K562 (cell line): ENCODE data around the gene KLHL34. TPM values are rescaled to one million over a fixed set of nuclear protein-coding genes. Genes with fewer than 3 reads are reported as not detected.

Experiments used
- ATAC-seq: fragments of 200-7000 bp; cut with Tn5 transposase; 3 replicates; pipeline ENCODE4 v1.9.1; 2020; ENCODE audit warnings: moderate library complexity
- Bru-seq: library from RNA; stranded (reverse); fragments of 400-500 nt; gene quantifications from one replicate; lab custom pipeline; 2021; lab: Mats Ljungman, UMichigan
- BruChase-seq, 2 experiments: library from RNA; stranded (reverse); fragments of 400-500 nt; gene quantifications; one replicate each; lab custom pipeline; 2021; lab: Mats Ljungman, UMichigan
- BruUV-seq: library from RNA; stranded (reverse); fragments of 400-500 nt; replicated peaks from 2 replicates; lab custom pipeline; 2021; lab: Mats Ljungman, UMichigan
- CTCF ChIA-PET: fragments of 300-600 bp; formaldehyde crosslinking; extraction: SDS; loops from one replicate; lab custom pipeline; 2021; ENCODE audit warnings: low intra/inter-chr PET ratio; lab: Yijun Ruan, JAX
- POLR2A ChIA-PET: fragments of 300-600, 350-650 bp; sonication (Branson Sonifier 250); formaldehyde crosslinking; extraction: SDS; loops from one replicate; lab custom pipeline; 2021; ENCODE audit warnings: antibody characterized with exemption, inconsistent platforms; lab: Yijun Ruan, JAX
- DNase-seq, 4 experiments: peaks; one replicate each; pipeline versions ENCODE4 v3.0.0 to v3.0.0-alpha.2; 2011 to 2018; ENCODE audit warnings: low spot score in 3 of 4, mixed read lengths in 3 of 4; ENCODE audit errors: extremely low read depth in 1 of 4
- FAIRE-seq: peaks from 2 replicates; lab custom pipeline; 2011; peaks lifted over from hg19 to GRCh38; lab: Jason Lieb, UNC
- H2AFZ ChIP-seq: 2 replicates; pipeline ENCODE4 v1.6.0; 2011; ENCODE audit warnings: low read depth, low read length, control low read depth, inconsistent platforms
- H3K27ac ChIP-seq: fragments of 200-600 bp; 3 replicates; pipeline ENCODE4 v1.8.0; 2011; ENCODE audit warnings: low read depth, mild to moderate bottlenecking, control low read depth, inconsistent platforms, low read length, moderate library complexity, mixed read lengths; ENCODE audit errors: extremely low read depth
- H3K27me3 ChIP-seq, 2 experiments: fragments of 300-600 bp in 1 of 2; 2 replicates in 1 of 2; 3 replicates in 1 of 2; pipeline versions ENCODE4 v1.6.0 to v1.8.0; 2011; ENCODE audit warnings: inconsistent platforms in 2 of 2, low read length in 2 of 2, mild to moderate bottlenecking in 1 of 2, mixed read lengths in 1 of 2, moderate library complexity in 1 of 2; ENCODE audit not compliant: control insufficient read depth in 2 of 2, insufficient read depth in 2 of 2
- H3K36me3 ChIP-seq: fragments of 300-600 bp; 3 replicates; pipeline ENCODE4 v1.8.0; 2011; ENCODE audit warnings: mild to moderate bottlenecking, low read length, inconsistent platforms; ENCODE audit not compliant: control insufficient read depth, insufficient read depth
- H3K4me1 ChIP-seq, 2 experiments: fragments of 200-600 bp in 1 of 2; replicated peaks in 1 of 2; 2 replicates in 1 of 2; 3 replicates in 1 of 2; pipeline versions ENCODE4 v1.5.1 to v1.8.0; 2011; ENCODE audit warnings: inconsistent platforms in 2 of 2, low read length in 2 of 2, mild to moderate bottlenecking in 1 of 2, mixed read lengths in 1 of 2, moderate library complexity in 1 of 2; ENCODE audit not compliant: control insufficient read depth in 2 of 2, insufficient read depth in 2 of 2
- H3K4me2 ChIP-seq: 2 replicates; pipeline ENCODE4 v1.6.1; 2011; ENCODE audit warnings: low read length, control low read depth, inconsistent platforms, mixed read lengths; ENCODE audit not compliant: insufficient read depth
- H3K4me3 ChIP-seq: fragments of 200-600 bp; sonication (generic), shearing (Covaris generic); 2 replicates; pipeline ENCODE4 v1.5.1; 2016; ENCODE audit warnings: control low read depth, inconsistent platforms
- H3K79me2 ChIP-seq: fragments of 200-600 bp; 3 replicates; pipeline ENCODE4 v1.8.0; 2011; ENCODE audit warnings: low read length, inconsistent platforms; ENCODE audit not compliant: control insufficient read depth, insufficient read depth
- H3K9ac ChIP-seq, 2 experiments: 2 replicates each; pipeline versions ENCODE4 v1.6.0 to v1.6.1; 2011; ENCODE audit warnings: low read depth in 2 of 2, low read length in 2 of 2, control low read depth in 1 of 2, inconsistent platforms in 1 of 2, mild to moderate bottlenecking in 1 of 2, mixed read lengths in 1 of 2; ENCODE audit not compliant: insufficient read depth in 1 of 2
- H3K9me1 ChIP-seq: one replicate; pipeline ENCODE4 v1.6.0; 2011; ENCODE audit warnings: inconsistent platforms, mild to moderate bottlenecking, low read length, moderate library complexity; ENCODE audit not compliant: control insufficient read depth, insufficient read depth
- H3K9me3 ChIP-seq: replicated peaks from 2 replicates; pipeline ENCODE4 v1.5.1; 2011; ENCODE audit warnings: low read depth, low read length, inconsistent platforms; ENCODE audit not compliant: control insufficient read depth, insufficient read depth
- H4K20me1 ChIP-seq: replicated peaks from 2 replicates; pipeline ENCODE4 v1.6.1; 2011; ENCODE audit warnings: low read length, inconsistent platforms, mixed read lengths; ENCODE audit not compliant: control insufficient read depth, insufficient read depth
- GABPA ChIP-seq: fragments of 200-800 bp; sonication (Bioruptor generic); conservative IDR thresholded peaks from 2 replicates; pipeline ENCODE4 v1.6.1; 2016; ENCODE audit warnings: low read depth, missing genetic modification characterization, missing compliant biosample characterization
- MCM3 ChIP-seq: fragments of 450-650 bp; IDR thresholded peaks from 2 replicates; pipeline ENCODE4 v1.6.1; 2016
- RBBP5 ChIP-seq: fragments of 200-600 bp; sonication (generic); IDR thresholded peaks from 2 replicates; pipeline ENCODE4 v1.6.1; 2012; ENCODE audit warnings: borderline replicate concordance, mild to moderate bottlenecking, low read length, control low read depth, inconsistent platforms; ENCODE audit not compliant: insufficient read depth, poor library complexity, severe bottlenecking
- SREBF1 ChIP-seq: fragments of 150-350 bp; IDR thresholded peaks from 2 replicates; pipeline ENCODE4 v1.6.1; 2014; ENCODE audit warnings: antibody characterized with exemption, low read depth, low read length, borderline replicate concordance
- TOE1 ChIP-seq, 2 experiments: fragments of 450-650 bp in 1 of 2; sonication (generic) in 1 of 2; formaldehyde crosslinking in 1 of 2; IDR thresholded peaks; 2 replicates each; pipeline versions ENCODE4 v1.7.1 to v1.8.0; 2016 to 2022; ENCODE audit warnings: borderline replicate concordance in 2 of 2, mild to moderate bottlenecking in 2 of 2, antibody characterized with exemption in 1 of 2, inconsistent platforms in 1 of 2, low read depth in 1 of 2, missing genetic modification reagents in 1 of 2, moderate library complexity in 1 of 2
- TRIM24 ChIP-seq, 2 experiments: fragments of 450-650 bp; IDR thresholded peaks; 2 replicates each; pipeline ENCODE4 v1.6.1; 2016
- ZNF124 ChIP-seq: sonication (generic); formaldehyde crosslinking; IDR thresholded peaks from 2 replicates; pipeline ENCODE4 v1.8.1; 2022; ENCODE audit warnings: missing genetic modification reagents
- ZNF3 ChIP-seq: fragments of 250-450 bp; sonication (Bioruptor Pico); IDR thresholded peaks from 2 replicates; pipeline ENCODE4 v1.5.0; 2021; ENCODE audit warnings: mild to moderate bottlenecking, moderate library complexity
- ZNF57 ChIP-seq: fragments of 450-650 bp; formaldehyde crosslinking; IDR thresholded peaks from 2 replicates; pipeline ENCODE4 v1.4.0; 2020; ENCODE audit warnings: mild to moderate bottlenecking, moderate library complexity
- ZNF584 ChIP-seq: fragments of 200-800 bp; sonication (Bioruptor generic); IDR thresholded peaks from 2 replicates; pipeline ENCODE4 v1.6.1; 2016; ENCODE audit warnings: low read depth, mild to moderate bottlenecking, missing genetic modification characterization, missing compliant biosample characterization
- WGBS: fragments of 100-300 bp; shearing (Covaris generic); methylation state at CpG from one replicate; pipeline ENCODE4 v1.1.6; 2016; ENCODE audit warnings: low coverage, mixed read lengths; ENCODE audit not compliant: insufficient coverage; ENCODE audit errors: missing lambda C conversion rate; 5-methylcytosine and 5-hydroxymethylcytosine counted together
- in situ Hi-C: fragments of 300-500 bp; cut with MboI; formaldehyde crosslinking; loops from 4 replicates; pipeline ENCODE4 v1.15.0; 2018; ENCODE audit warnings: inconsistent platforms, mixed read lengths
- intact Hi-C: fragments of 100-400 bp; cut with micrococcal nuclease; formaldehyde crosslinking; loops from 2 replicates; pipeline ENCODE4 v1.14.2; 2022
- long read RNA-seq, 3 experiments: library from polyadenylated mRNA in 2 of 3; library from RNA in 1 of 3; unstranded in 2 of 3; stranded (forward) in 1 of 3; transcript quantifications; one replicate each; pipeline ENCODE4 v2.0.0, GENCODE V29; 2019 to 2022
- polyA minus RNA-seq, 3 experiments: library from RNA; depleted of rRNA, polyadenylated mRNA; stranded (reverse); fragments of >200 nt; gene quantifications; 2 replicates each; pipeline ENCODE4 v1.2.3, GENCODE V29; 2011
- polyA plus RNA-seq, 8 experiments: library from polyadenylated mRNA; depleted of rRNA in 4 of 8; stranded (reverse) in 5 of 8; unstranded in 3 of 8; fragments of >200 nt; fragmentation: Nextera tagmentation in 2 of 8; fragmentation: Illumina TruSeq in 1 of 8; extraction: Ambion mirVana in 2 of 8; extraction: Trizol in 1 of 8; gene quantifications; 2 replicates each; pipeline versions ENCODE4 v1.2.1 to v1.2.3, GENCODE V29; 2011 to 2014; ENCODE audit warnings: inconsistent platforms in 1 of 8, missing spikeins in 1 of 8
- total RNA-seq, 7 experiments: library from RNA; depleted of rRNA in 6 of 7; stranded (reverse); fragments of >200 nt in 6 of 7; fragmentation: Illumina TruSeq in 2 of 7; extraction: Trizol in 2 of 7; gene quantifications; 2 replicates each; pipeline versions ENCODE4 v1.2.1 to v1.2.3, GENCODE V29; 2011 to 2021; ENCODE audit warnings: low replicate concordance in 1 of 7
- TF ChIP-seq, protein P1 (sequence below): fragments of 250-450 bp; sonication (Bioruptor Pico); IDR thresholded peaks from 2 replicates; pipeline ENCODE4 v1.4.0; 2020
- TF ChIP-seq, protein P2 (sequence below): fragments of 450-650 bp; formaldehyde crosslinking; IDR thresholded peaks from 2 replicates; pipeline ENCODE4 v1.4.0; 2020; ENCODE audit warnings: mild to moderate bottlenecking, mixed read lengths

The KLHL34 gene, protein sequence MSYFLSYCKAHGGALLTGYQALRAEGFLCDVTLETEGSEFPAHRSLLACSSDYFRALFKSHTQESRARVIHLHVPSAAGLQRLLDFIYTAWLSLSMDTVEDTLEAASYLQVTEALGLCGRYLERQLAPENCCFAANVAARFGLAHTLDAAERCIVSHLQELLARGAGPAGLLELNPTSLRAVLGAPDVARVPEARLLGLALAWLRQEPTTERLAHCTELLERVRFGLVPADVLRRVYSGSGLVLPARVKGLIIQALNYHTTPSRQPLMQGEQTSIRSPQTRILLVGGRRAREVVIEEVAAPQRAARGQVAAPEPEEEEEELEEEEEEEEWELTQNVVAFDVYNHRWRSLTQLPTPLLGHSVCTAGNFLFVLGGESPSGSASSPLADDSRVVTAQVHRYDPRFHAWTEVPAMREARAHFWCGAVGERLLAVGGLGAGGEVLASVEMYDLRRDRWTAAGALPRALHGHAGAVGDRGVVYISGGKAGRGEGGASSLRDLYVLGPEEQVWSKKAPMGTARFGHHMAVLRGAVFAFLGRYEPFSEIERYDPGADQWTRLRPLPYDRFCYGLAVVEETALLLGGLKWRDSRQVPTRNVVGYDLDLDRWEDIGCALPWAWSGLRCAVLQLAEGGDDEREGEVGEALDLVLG
- not detected in 2 replicates for total RNA-seq (2011; cell fraction: chromatin; rRNA removed; ENCODE audit: low replicate concordance)
- total RNA-seq (2011; cell fraction: nucleolus; rRNA removed) = not detected in 2 replicates
- not detected in 2 replicates for total RNA-seq (2011; cell fraction: nucleoplasm; rRNA removed)
- total RNA-seq (2014; rRNA removed) = not detected in 2 replicates
- not detected in 2 replicates for total RNA-seq (2014; rRNA removed; fragmentation: Illumina TruSeq; extraction: Trizol)
- total RNA-seq (2015; rRNA removed; fragmentation: Illumina TruSeq; extraction: Trizol) = not detected in 2 replicates
- not detected in 2 replicates for total RNA-seq (2021)
- polyA plus RNA-seq (2011; rRNA removed) = not detected in 2 replicates
- polyA plus RNA-seq (2011; cell fraction: cytosol; rRNA removed) = not detected in 2 replicates
- not detected in 2 replicates for polyA plus RNA-seq (2011; cell fraction: nucleus; rRNA removed)
- polyA plus RNA-seq (2012) = not detected in 2 replicates
- polyA plus RNA-seq (2014; fragmentation: Illumina TruSeq; extraction: Trizol) = not detected in 2 replicates
- polyA plus RNA-seq (2014; fragmentation: Nextera tagmentation; extraction: Ambion mirVana) = not detected
- polyA plus RNA-seq (2014; rRNA removed) = not detected in 2 replicates
- not detected in 2 replicates for polyA minus RNA-seq (2011; rRNA and poly(A)+ RNA removed)
- not detected in 2 replicates for polyA minus RNA-seq (2011; cell fraction: cytosol; rRNA and poly(A)+ RNA removed)
- not detected in 2 replicates for polyA minus RNA-seq (2011; cell fraction: nucleus; rRNA and poly(A)+ RNA removed)
- not detected for Bru-seq, nascent RNA
- not detected for BruChase-seq, experiment 1, labeled RNA remaining after a 2-hour chase
- BruChase-seq, experiment 2, labeled RNA remaining after a 6-hour chase = not detected
- long read RNA-seq, experiment 1 = 0 reads
- long read RNA-seq, experiment 2 = 0 reads
- long read RNA-seq, experiment 3 = 0 reads

DNA sequence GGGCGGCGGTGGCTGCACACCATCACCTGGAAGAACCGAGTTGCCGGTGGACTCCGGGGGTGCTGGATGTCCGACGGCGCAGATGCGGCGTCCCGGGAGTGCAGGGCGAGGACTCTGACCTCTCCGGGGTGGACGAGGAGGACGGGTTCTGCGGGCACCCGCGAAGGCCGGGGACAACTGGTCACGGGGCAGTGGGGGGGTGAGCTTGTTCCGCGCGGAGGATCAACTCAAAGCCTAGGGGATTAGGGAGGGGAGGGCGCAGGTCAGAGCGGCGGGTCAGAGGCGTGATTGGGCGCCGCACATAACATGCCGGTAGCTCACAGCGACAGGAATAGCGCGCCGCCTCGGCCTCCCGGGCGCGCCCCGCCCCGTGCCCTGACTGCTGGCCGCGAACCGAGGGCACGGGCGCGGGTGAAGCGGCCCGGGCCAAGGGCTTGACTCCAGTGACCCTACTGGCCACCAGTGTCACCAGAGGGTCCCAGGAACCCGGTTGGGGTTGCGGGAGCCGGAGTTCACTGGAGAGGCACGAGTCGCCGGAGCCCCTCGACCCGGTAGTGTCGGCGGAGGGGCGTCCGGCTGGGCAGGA lies at the start of gene KLHL34:
Gene KLHL34, minus strand, starts transcription at position 179 of the 586 bp plus-strand sequence. CDS start 542 bp downstream, outside the sequence.
- CTCF ChIA-PET = no interaction called here

More for the DNA sequence above, at the start of gene KLHL34:
- Histone ChIP-seq H2AFZ (no peak within 1 kb of the TSS), H3K4me1 (no peaks in the 10 kb centered on the region; a peak in 1 of 5 replicates), H3K27me3 (no peaks in the 10 kb centered on the region), H3K79me2 (no peaks in the 10 kb centered on the region), H3K4me3 (no peak within 1 kb of the TSS), H3K9me3 (no peaks in the 10 kb centered on the region), H3K4me2 (no peak within 1 kb of the TSS), H4K20me1 (no peaks in the 10 kb centered on the region), H3K27ac (no peak within 1 kb of the TSS)
- intact Hi-C loops = no loop called here
- WGBS = 2% methylated on average over 17 of the region's 60 CpGs
- POLR2A ChIA-PET = no interaction called here
- ATAC-seq (no peak), FAIRE-seq (no peak), DNase-seq (no peak)
- no TSS peak for BruUV-seq
- in situ Hi-C loops = no loop called here
- TF ChIP-seq ZNF3 (CRISPR knock-in tag) (no peak), ZNF584 (CRISPR knock-in tag) (no peak), TRIM24 (IDR thresholded peaks at IDR 0.05) (no peak), MCM3 (no peak), SREBF1 (no peak), ZNF57 (no peak), GABPA (tag) (no peak), ZNF124 (CRISPR knock-in tag) (no peak), TOE1 (IDR thresholded peaks at IDR 0.05; ENCODE audit: borderline replicate concordance) (no peak), TOE1 (CRISPR knock-in tag; IDR thresholded peaks at IDR 0.05; ENCODE audit: borderline replicate concordance, low read depth) (no peak), RBBP5 (no peak)
- TF ChIP-seq, protein P1, sequence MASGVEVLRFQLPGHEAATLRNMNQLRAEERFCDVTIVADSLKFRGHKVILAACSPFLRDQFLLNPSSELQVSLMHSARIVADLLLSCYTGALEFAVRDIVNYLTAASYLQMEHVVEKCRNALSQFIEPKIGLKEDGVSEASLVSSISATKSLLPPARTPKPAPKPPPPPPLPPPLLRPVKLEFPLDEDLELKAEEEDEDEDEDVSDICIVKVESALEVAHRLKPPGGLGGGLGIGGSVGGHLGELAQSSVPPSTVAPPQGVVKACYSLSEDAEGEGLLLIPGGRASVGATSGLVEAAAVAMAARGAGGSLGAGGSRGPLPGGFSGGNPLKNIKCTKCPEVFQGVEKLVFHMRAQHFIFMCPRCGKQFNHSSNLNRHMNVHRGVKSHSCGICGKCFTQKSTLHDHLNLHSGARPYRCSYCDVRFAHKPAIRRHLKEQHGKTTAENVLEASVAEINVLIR (CRISPR knock-in tag) = no peak
- TF ChIP-seq, protein P2, sequence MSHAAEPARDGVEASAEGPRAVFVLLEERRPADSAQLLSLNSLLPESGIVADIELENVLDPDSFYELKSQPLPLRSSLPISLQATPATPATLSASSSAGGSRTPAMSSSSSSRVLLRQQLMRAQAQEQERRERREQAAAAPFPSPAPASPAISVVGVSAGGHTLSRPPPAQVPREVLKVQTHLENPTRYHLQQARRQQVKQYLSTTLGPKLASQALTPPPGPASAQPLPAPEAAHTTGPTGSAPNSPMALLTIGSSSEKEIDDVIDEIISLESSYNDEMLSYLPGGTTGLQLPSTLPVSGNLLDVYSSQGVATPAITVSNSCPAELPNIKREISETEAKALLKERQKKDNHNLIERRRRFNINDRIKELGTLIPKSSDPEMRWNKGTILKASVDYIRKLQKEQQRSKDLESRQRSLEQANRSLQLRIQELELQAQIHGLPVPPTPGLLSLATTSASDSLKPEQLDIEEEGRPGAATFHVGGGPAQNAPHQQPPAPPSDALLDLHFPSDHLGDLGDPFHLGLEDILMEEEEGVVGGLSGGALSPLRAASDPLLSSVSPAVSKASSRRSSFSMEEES = no peak
- TF ChIP-seq, all 486 proteins: peak for 0
- no peaks in the 10 kb centered on the region for H3K9me1 ChIP-seq
- H3K9ac ChIP-seq = no peak within 1 kb of the TSS
- no peaks in the 10 kb centered on the region for H3K36me3 ChIP-seq
